ENCODE measurements around the gene SAMD8.

The SAMD8 gene

GRCh38 chr10:75230600-75231038 is 119.2 kb downstream of the SAMD8 start:
- peak; percentile 93 for DNase-seq
- no peak overlapping the region for H3K4me3 Mint-ChIP-seq
- H3K36me3 Mint-ChIP-seq (ENCODE audit: low read depth) = peaks cover 47% of the 10 kb centered on the region

More at GRCh38 chr10:75230600-75231038, 119.2 kb downstream of the SAMD8 start:
- Mint-ChIP-seq H3K27me3 (ENCODE audit: low read depth, poor library complexity) (no peaks in the 10 kb centered on the region), H3K27ac (peak overlapping the region; percentile 53), H3K4me1 (peaks cover 37% of the 10 kb centered on the region), H3K9me3 (no peaks in the 10 kb centered on the region)
- peak; percentile 90 for TF ChIP-seq CTCF (IDR thresholded peaks at IDR 0.05)
